GM12801 (cell line): ENCODE results near the gene KCNC3.

Experiments used
- CTCF ChIP-seq: IDR thresholded peaks from one replicate; pipeline ENCODE4 v1.5.1; 2011; ENCODE audit warnings: control low read depth; ENCODE audit not compliant: insufficient read length; ENCODE audit errors: extremely low read depth

Gene KCNC3

GRCh38 chr19:50320596-50320995, 8.6 kb downstream of the KCNC3 start:
- TF ChIP-seq CTCF, result no peak

- TF ChIP-seq CTCF, result no peak
These were observed 9.1 kb downstream of the KCNC3 start for GRCh38 chr19:50320051-50320450.

- TF ChIP-seq CTCF, result no peak
These were observed 10.0 kb downstream of the KCNC3 start for GRCh38 chr19:50319156-50319555.

- no peak for TF ChIP-seq CTCF
These were observed 10.7 kb downstream of the KCNC3 start for GRCh38 chr19:50318438-50318837.

GRCh38 chr19:50317115-50317514, 12.1 kb downstream of the KCNC3 start:
- no peak for TF ChIP-seq CTCF

GRCh38 chr19:50315773-50316448, 13.3 kb downstream of the KCNC3 start:
- TF ChIP-seq CTCF, result no peak

GRCh38 chr19:50314724-50315708, 14.2 kb downstream of the KCNC3 start:
- no peak for TF ChIP-seq CTCF
